MM.1S (cell line): Measurements from ENCODE around the gene PHF21A.

Experiments used
- DNase-seq: peaks from one replicate; pipeline ENCODE4 v3.0.0-alpha.2; 2015
- H2AFZ ChIP-seq: fragments of 300-600 bp; sonication (generic); 2 replicates; pipeline ENCODE4 v1.6.0; 2016; ENCODE audit warnings: antibody characterized with exemption, low read length
- H3F3A ChIP-seq: fragments of 300-600 bp; sonication (generic); 2 replicates; pipeline ENCODE4 v1.6.1; 2016; ENCODE audit warnings: mild to moderate bottlenecking, antibody characterized with exemption, low read length, moderate library complexity, mixed read lengths; ENCODE audit not compliant: insufficient read depth
- H3K27ac ChIP-seq: fragments of 300-600 bp; sonication (generic); 2 replicates; pipeline ENCODE4 v1.5.1; 2016; ENCODE audit warnings: mild to moderate bottlenecking, low read length
- H3K27me3 ChIP-seq: fragments of 300-600 bp; sonication (generic); replicated peaks from 2 replicates; pipeline ENCODE4 v1.6.0; 2016; ENCODE audit warnings: low read length; ENCODE audit not compliant: insufficient read depth
- H3K36me3 ChIP-seq: fragments of 300-600 bp; sonication (generic); replicated peaks from 2 replicates; pipeline ENCODE4 v1.6.1; 2016; ENCODE audit warnings: mild to moderate bottlenecking, low read length, mixed read lengths; ENCODE audit not compliant: insufficient read depth
- H3K4me1 ChIP-seq: fragments of 300-600 bp; sonication (generic); 2 replicates; pipeline ENCODE4 v1.6.1; 2016; ENCODE audit warnings: low read length, mixed read lengths
- H3K4me2 ChIP-seq: fragments of 300-600 bp; sonication (generic); 2 replicates; pipeline ENCODE4 v1.6.0; 2016; ENCODE audit warnings: low read depth, low read length
- H3K4me3 ChIP-seq: fragments of 300-600 bp; sonication (generic); 2 replicates; pipeline ENCODE4 v1.5.1; 2016; ENCODE audit warnings: low read length, mixed read lengths
- H3K79me2 ChIP-seq: fragments of 300-600 bp; sonication (generic); 2 replicates; pipeline ENCODE4 v1.6.1; 2016; ENCODE audit warnings: mixed run types, low read length, mixed read lengths
- H3K9ac ChIP-seq: fragments of 300-600 bp; sonication (generic); 2 replicates; pipeline ENCODE4 v1.6.1; 2016; ENCODE audit warnings: low read length, mixed read lengths
- H3K9me2 ChIP-seq: fragments of 300-600 bp; sonication (generic); replicated peaks from 2 replicates; pipeline ENCODE4 v1.6.1; 2016; ENCODE audit warnings: mild to moderate bottlenecking, low read length, mixed read lengths; ENCODE audit not compliant: insufficient read depth
- H3K9me3 ChIP-seq: fragments of 300-600 bp; sonication (generic); replicated peaks from 2 replicates; pipeline ENCODE4 v1.6.1; 2016; ENCODE audit warnings: mild to moderate bottlenecking, low read length, mixed read lengths; ENCODE audit not compliant: insufficient read depth
- H4K20me1 ChIP-seq: fragments of 300-600 bp; sonication (generic); 2 replicates; pipeline ENCODE4 v1.6.1; 2016; ENCODE audit warnings: mild to moderate bottlenecking, low read length, moderate library complexity, mixed read lengths; ENCODE audit not compliant: insufficient read depth
- CTCF ChIP-seq: fragments of 300-600 bp; sonication (generic); IDR thresholded peaks from 2 replicates; pipeline ENCODE4 v1.5.1; 2016; ENCODE audit warnings: antibody characterized with exemption, low read length, mixed read lengths
- EZH2 ChIP-seq: fragments of 300-600 bp; sonication (generic); optimal IDR thresholded peaks from 2 replicates; pipeline ENCODE3; 2017; ENCODE audit warnings: low read depth, mild to moderate bottlenecking, antibody characterized with exemption, low read length, mixed read lengths
- EZH2phosphoT487 ChIP-seq: fragments of 300-600 bp; sonication (generic); IDR thresholded peaks from 2 replicates; pipeline ENCODE4 v1.6.1; 2018; ENCODE audit warnings: antibody characterized with exemption, low read length

PHF21A gene

GRCh38 chr11:46060013-46060412 is 61.2 kb downstream of the PHF21A start:
- no peak for DNase-seq
- H3K27ac ChIP-seq: no peak overlapping the region
- H3F3A ChIP-seq: no peaks in the 10 kb centered on the region
- TF ChIP-seq EZH2phosphoT487 (no peak), CTCF (no peak), EZH2 (no peak)
- H3K4me2 ChIP-seq: no peak overlapping the region
- no peaks in the 10 kb centered on the region for H3K36me3 ChIP-seq
- no peaks in the 10 kb centered on the region for H3K9me3 ChIP-seq
- H3K4me1 ChIP-seq: no peaks in the 10 kb centered on the region
- H3K9ac ChIP-seq: no peak overlapping the region
- H2AFZ ChIP-seq: no peak overlapping the region
- no peaks in the 10 kb centered on the region for H4K20me1 ChIP-seq
- H3K9me2 ChIP-seq: no peaks in the 10 kb centered on the region
- no peaks in the 10 kb centered on the region for H3K79me2 ChIP-seq
- H3K27me3 ChIP-seq: no peaks in the 10 kb centered on the region
- H3K4me3 ChIP-seq: no peak overlapping the region

GRCh38 chr11:46057489-46057888 is 63.8 kb downstream of the PHF21A start:
- no peaks in the 10 kb centered on the region for H3K79me2 ChIP-seq
- H3K9ac ChIP-seq: no peak overlapping the region
- H3K4me3 ChIP-seq: no peak overlapping the region
- no peak for TF ChIP-seq CTCF
- TF ChIP-seq EZH2phosphoT487: no peak
- TF ChIP-seq EZH2: no peak
- no peak for DNase-seq
- H3K27ac ChIP-seq: no peak overlapping the region
- H3F3A ChIP-seq: no peaks in the 10 kb centered on the region
- no peaks in the 10 kb centered on the region for H3K9me2 ChIP-seq
- no peak overlapping the region for H3K4me2 ChIP-seq
- H3K27me3 ChIP-seq: no peaks in the 10 kb centered on the region
- H3K4me1 ChIP-seq: no peaks in the 10 kb centered on the region
- H4K20me1 ChIP-seq: no peaks in the 10 kb centered on the region
- no peaks in the 10 kb centered on the region for H3K9me3 ChIP-seq
- H2AFZ ChIP-seq: no peak overlapping the region
- no peaks in the 10 kb centered on the region for H3K36me3 ChIP-seq

- Histone ChIP-seq H3K9me3 (no peaks in the 10 kb centered on the region), H3K27me3 (no peaks in the 10 kb centered on the region), H2AFZ (no peak overlapping the region), H3K4me3 (no peak overlapping the region), H3K27ac (no peak overlapping the region), H3F3A (no peaks in the 10 kb centered on the region), H3K36me3 (no peaks in the 10 kb centered on the region), H3K79me2 (no peaks in the 10 kb centered on the region), H3K4me2 (no peak overlapping the region), H3K4me1 (no peaks in the 10 kb centered on the region), H3K9me2 (no peaks in the 10 kb centered on the region), H4K20me1 (no peaks in the 10 kb centered on the region), H3K9ac (no peak overlapping the region)
- TF ChIP-seq CTCF (no peak), EZH2phosphoT487 (no peak), EZH2 (no peak)
- no peak for DNase-seq
These were observed 65.9 kb downstream of the PHF21A start for GRCh38 chr11:46055371-46055770.

GRCh38 chr11:46051102-46051501 is 70.2 kb downstream of the PHF21A start:
- Histone ChIP-seq H3K9ac (no peak overlapping the region), H3K27ac (no peak overlapping the region), H3K36me3 (no peaks in the 10 kb centered on the region), H3K79me2 (no peaks in the 10 kb centered on the region), H3K4me1 (no peaks in the 10 kb centered on the region), H2AFZ (no peak overlapping the region), H3K27me3 (no peaks in the 10 kb centered on the region), H3K9me3 (no peaks in the 10 kb centered on the region), H3K9me2 (no peaks in the 10 kb centered on the region), H3K4me3 (no peak overlapping the region), H3K4me2 (no peak overlapping the region), H4K20me1 (no peaks in the 10 kb centered on the region), H3F3A (no peaks in the 10 kb centered on the region)
- no peak for DNase-seq
- TF ChIP-seq EZH2 (no peak), CTCF (no peak), EZH2phosphoT487 (no peak)
